PC-3 (cell line): ENCODE measurements around the gene DNASE2. TPM values are rescaled to one million over a fixed set of nuclear protein-coding genes. Genes with fewer than 3 reads are reported as not detected.

Source experiments
- ATAC-seq: fragments of 200-7000 bp; cut with Tn5 transposase; 2 replicates; pipeline ENCODE4 v1.9.1; 2020; ENCODE audit warnings: mild to moderate bottlenecking, moderate library complexity
- BruUV-seq: library from RNA; stranded (reverse); fragments of 400-500 nt; replicated peaks from 2 replicates; lab custom pipeline; 2021; lab: Mats Ljungman, UMichigan
- CTCF ChIA-PET: fragments of 300-600 bp; sonication (Branson Sonifier 250); formaldehyde crosslinking; loops from one replicate; lab custom pipeline; 2022; ENCODE audit warnings: antibody characterized with exemption; lab: Charles Lee
- POLR2A ChIA-PET: fragments of 300-600 bp; sonication (Branson Sonifier 250); formaldehyde crosslinking; loops from one replicate; lab custom pipeline; 2022; ENCODE audit warnings: antibody characterized with exemption; ENCODE audit not compliant: unreplicated experiment; lab: Charles Lee
- DNase-seq: peaks from one replicate; pipeline ENCODE4 v3.0.0-alpha.2; 2015
- H2AFZ ChIP-seq: fragments of 300-600 bp; sonication (generic); 2 replicates; pipeline ENCODE4 v1.6.0; 2016; ENCODE audit warnings: antibody characterized with exemption, low read length
- H3F3A ChIP-seq: fragments of 300-600 bp; sonication (generic); one replicate; pipeline ENCODE4 v1.6.0; 2017; ENCODE audit warnings: antibody characterized with exemption, low read length, control low read depth, mild to moderate bottlenecking; ENCODE audit not compliant: unreplicated experiment
- H3K27ac ChIP-seq: fragments of 300-600 bp; sonication (generic); 2 replicates; pipeline ENCODE4 v1.5.1; 2016; ENCODE audit warnings: mild to moderate bottlenecking, low read length
- H3K27me3 ChIP-seq: fragments of 300-600 bp; sonication (generic); 2 replicates; pipeline ENCODE4 v1.6.1; 2016; ENCODE audit warnings: low read length, mixed read lengths
- H3K36me3 ChIP-seq: fragments of 300-600 bp; sonication (generic); 2 replicates; pipeline ENCODE4 v1.6.1; 2016; ENCODE audit warnings: low read depth, mixed run types, low read length, mixed read lengths
- H3K4me1 ChIP-seq: fragments of 300-600 bp; sonication (generic); 2 replicates; pipeline ENCODE4 v1.5.1; 2016; ENCODE audit warnings: low read length; ENCODE audit not compliant: insufficient read depth
- H3K4me2 ChIP-seq: fragments of 300-600 bp; sonication (generic); 2 replicates; pipeline ENCODE4 v1.6.0; 2016; ENCODE audit warnings: low read length
- H3K4me3 ChIP-seq: fragments of 300-600 bp; sonication (generic); 2 replicates; pipeline ENCODE4 v1.5.1; 2016; ENCODE audit warnings: mild to moderate bottlenecking, low read length, mixed read lengths
- H3K79me2 ChIP-seq: fragments of 300-600 bp; sonication (generic); 2 replicates; pipeline ENCODE4 v1.6.1; 2017; ENCODE audit warnings: low read length, mixed read lengths
- H3K9ac ChIP-seq: fragments of 300-600 bp; sonication (generic); 2 replicates; pipeline ENCODE4 v1.6.0; 2016; ENCODE audit warnings: mild to moderate bottlenecking, low read length
- H3K9me2 ChIP-seq: fragments of 300-600 bp; sonication (generic); replicated peaks from 2 replicates; pipeline ENCODE4 v1.6.1; 2016; ENCODE audit warnings: mixed run types, low read length, mixed read lengths
- H3K9me3 ChIP-seq: fragments of 300-600 bp; sonication (generic); 2 replicates; pipeline ENCODE4 v1.6.1; 2016; ENCODE audit warnings: low read length, mixed read lengths
- H4K20me1 ChIP-seq: fragments of 300-600 bp; sonication (generic); 2 replicates; pipeline ENCODE4 v1.6.1; 2016; ENCODE audit warnings: low read length, mixed read lengths
- CTCF ChIP-seq: fragments of 300-600 bp; sonication (generic); conservative IDR thresholded peaks from 2 replicates; pipeline ENCODE4 v1.5.1; 2017; ENCODE audit warnings: antibody characterized with exemption, low read depth, mild to moderate bottlenecking, low read length
- EZH2 ChIP-seq: fragments of 300-600 bp; sonication (generic); IDR thresholded peaks from one replicate; pipeline ENCODE4 v1.6.1; 2017; ENCODE audit warnings: antibody characterized with exemption, mild to moderate bottlenecking, low read length; ENCODE audit not compliant: unreplicated experiment
- EZH2phosphoT487 ChIP-seq: fragments of 300-600 bp; sonication (generic); IDR thresholded peaks from 2 replicates; pipeline ENCODE4 v1.6.1; 2018; ENCODE audit warnings: mild to moderate bottlenecking, antibody characterized with exemption, low read length, borderline replicate concordance
- intact Hi-C: fragments of 100-400 bp; cut with micrococcal nuclease; formaldehyde crosslinking; loops from 2 replicates; pipeline ENCODE4 v1.9.0; 2023
- total RNA-seq: library from RNA; depleted of rRNA; stranded (reverse); fragments of >200 nt; gene quantifications from 2 replicates; pipeline ENCODE4 v1.2.3, GENCODE V29; 2014

The DNASE2 gene
- total RNA-seq, 1 experiment from 2014 or later = 48.0 TPM

GRCh38 chr19:12913011-12913561 lies 31.8 kb upstream of the DNASE2 start:
- peak overlapping the region; percentile 29; the same call in 1 of the 2 replicates for H3K4me3 ChIP-seq
- peak; percentile 70 for ATAC-seq

GRCh38 chr19:12912571-12912970 lies 31.3 kb upstream of the DNASE2 start:
- Histone ChIP-seq H4K20me1 (no peaks in the 10 kb centered on the region), H3K79me2 (no peaks in the 10 kb centered on the region), H3K9me2 (no peaks in the 10 kb centered on the region), H3K4me1 (peaks cover 14% of the 10 kb centered on the region), H3K9ac (no peak overlapping the region), H2AFZ (peak overlapping the region; percentile 66), H3K4me2 (peak overlapping the region; percentile 64), H3F3A (peaks cover 4% of the 10 kb centered on the region), H3K9me3 (no peaks in the 10 kb centered on the region), H3K36me3 (no peaks in the 10 kb centered on the region), H3K27ac (no peak overlapping the region), H3K27me3 (no peaks in the 10 kb centered on the region), H3K4me3 (peak overlapping the region; percentile 29; the same call in 1 of the 2 replicates)
- DNase-seq = no peak
- POLR2A ChIA-PET = no interaction called here
- intact Hi-C loops = no loop called here
- no TSS peak for BruUV-seq
- no peak for TF ChIP-seq EZH2phosphoT487
- TF ChIP-seq EZH2 = no peak
- no peak for TF ChIP-seq CTCF
- CTCF ChIA-PET = no interaction called here
- peak; percentile 12; the same call in 1 of the 2 replicates for ATAC-seq

More at GRCh38 chr19:12913011-12913561, 31.8 kb upstream of the DNASE2 start:
- ChIA-PET POLR2A (no interaction called here), CTCF (no interaction called here)
- Histone ChIP-seq H3K79me2 (no peaks in the 10 kb centered on the region), H3K27ac (no peak overlapping the region), H3K9me2 (no peaks in the 10 kb centered on the region), H4K20me1 (no peaks in the 10 kb centered on the region), H3K4me2 (peak overlapping the region; percentile 64), H3K9me3 (no peaks in the 10 kb centered on the region), H3F3A (peaks cover 4% of the 10 kb centered on the region), H3K9ac (no peak overlapping the region), H3K4me1 (peaks cover 14% of the 10 kb centered on the region), H2AFZ (peak overlapping the region; percentile 66), H3K36me3 (no peaks in the 10 kb centered on the region), H3K27me3 (no peaks in the 10 kb centered on the region)
- TF ChIP-seq EZH2phosphoT487 = no peak
- no peak for TF ChIP-seq CTCF
- no peak for TF ChIP-seq EZH2
- BruUV-seq = no TSS peak
- DNase-seq = peak; percentile 44
- intact Hi-C loops = no loop called here

- H4K20me1 ChIP-seq = no peaks in the 10 kb centered on the region
- ChIA-PET CTCF (no interaction called here), POLR2A (interaction anchor here (0.5 kb wide), 1 partner anchor 12 kb away, joined by 4 read pairs; no protein-coding TSS in a partner anchor)
- H2AFZ ChIP-seq = no peak overlapping the region
- intact Hi-C loops = no loop called here
- peaks cover under 1% of the 10 kb centered on the region; the same call in 1 of the 2 replicates for H3K4me1 ChIP-seq
- no peaks in the 10 kb centered on the region for H3K79me2 ChIP-seq
- H3K27ac ChIP-seq = no peak overlapping the region
- no peak overlapping the region for H3K4me3 ChIP-seq
- no peak for TF ChIP-seq CTCF
- TF ChIP-seq EZH2 = no peak
- no peak for TF ChIP-seq EZH2phosphoT487
- H3F3A ChIP-seq = no peaks in the 10 kb centered on the region
- H3K9me2 ChIP-seq = no peaks in the 10 kb centered on the region
- no peaks in the 10 kb centered on the region for H3K36me3 ChIP-seq
- DNase-seq (no peak), ATAC-seq (no peak)
- no peaks in the 10 kb centered on the region for H3K27me3 ChIP-seq
- no peak overlapping the region for H3K9ac ChIP-seq
- no peaks in the 10 kb centered on the region for H3K9me3 ChIP-seq
- BruUV-seq = no TSS peak
- no peak overlapping the region for H3K4me2 ChIP-seq
Measured at GRCh38 chr19:12907166-12907565, 25.9 kb upstream of the DNASE2 start.
